B cell (primary cell): ENCODE measurements around the gene TNF. TPM values are rescaled to one million over a fixed set of nuclear protein-coding genes. Genes with fewer than 3 reads are reported as not detected.

Source experiments
- ATAC-seq: fragments of 200-7000 bp; cut with Tn5 transposase; one replicate; pipeline ENCODE4 v1.10.0; 2021; ENCODE audit warnings: low read depth, mild to moderate bottlenecking, moderate number of reproducible peaks, moderate library complexity
- CTCF ChIA-PET: fragments of 350-600 bp; sonication (Branson Sonifier 250); formaldehyde crosslinking; loops from one replicate; lab custom pipeline; 2021; ENCODE audit warnings: antibody characterized with exemption, inconsistent platforms; lab: Charles Lee
- POLR2A ChIA-PET: fragments of 350-600 bp; sonication (Branson Sonifier 250); formaldehyde crosslinking; loops from one replicate; lab custom pipeline; 2021; ENCODE audit warnings: antibody characterized with exemption; lab: Charles Lee
- DNase-seq: peaks from one replicate; pipeline ENCODE4 v3.0.0; 2013
- H2AFZ ChIP-seq: 2 replicates; pipeline ENCODE4 v1.6.1; 2012; ENCODE audit warnings: mild to moderate bottlenecking, low read depth, low read length; ENCODE audit not compliant: insufficient read depth, poor library complexity, severe bottlenecking
- H3K27ac ChIP-seq, 2 donors: 1 replicate in 1 of 2; 2 replicates in 1 of 2; pipeline ENCODE4 v1.5.1; 2012 to 2013; ENCODE audit warnings: low read length in 2 of 2, mild to moderate bottlenecking in 2 of 2, moderate library complexity in 1 of 2
- H3K27me3 ChIP-seq, 4 experiments: fragments of 200-600 bp in 1 of 4; sonication (generic) in 1 of 4; replicated peaks in 1 of 4; 1 replicate in 2 of 4; 2 replicates in 2 of 4; pipeline versions ENCODE4 v1.6.1 to v1.7.0; 2013 to 2016; ENCODE audit warnings: low read length in 3 of 4, mild to moderate bottlenecking in 2 of 4, mixed read lengths in 1 of 4, moderate library complexity in 1 of 4; ENCODE audit not compliant: insufficient read depth in 4 of 4, control insufficient read depth in 3 of 4; ENCODE audit errors: control extremely low read depth in 1 of 4
- H3K36me3 ChIP-seq, 2 experiments: replicated peaks in 1 of 2; 1 replicate in 1 of 2; 2 replicates in 1 of 2; pipeline versions ENCODE4 v1.6.1 to v1.7.1; 2013; ENCODE audit warnings: low read length in 1 of 2; ENCODE audit not compliant: insufficient read depth in 2 of 2, control insufficient read depth in 1 of 2; ENCODE audit errors: control extremely low read depth in 1 of 2, extremely low read depth in 1 of 2
- H3K4me1 ChIP-seq, 2 donors: fragments of 200-600 bp in 1 of 2; sonication (generic) in 1 of 2; 1 replicate in 1 of 2; 2 replicates in 1 of 2; pipeline versions ENCODE4 v1.5.1 to v1.6.1; 2013 to 2017; ENCODE audit warnings: low read length in 2 of 2; ENCODE audit not compliant: control insufficient read depth in 2 of 2, insufficient read depth in 2 of 2
- H3K4me2 ChIP-seq: replicated peaks from 2 replicates; pipeline ENCODE3; 2012; ENCODE audit warnings: mild to moderate bottlenecking, low read depth, low read length; ENCODE audit not compliant: poor library complexity, severe bottlenecking
- H3K4me3 ChIP-seq, 5 experiments: fragments of 200-600 bp in 1 of 5; sonication (generic) in 1 of 5; 1 replicate in 3 of 5; 2 replicates in 2 of 5; pipeline versions ENCODE4 v1.5.1 to v1.7.0; 2011 to 2016; ENCODE audit warnings: low read length in 4 of 5, mild to moderate bottlenecking in 4 of 5, low read depth in 2 of 5, control low read depth in 1 of 5, moderate library complexity in 1 of 5; ENCODE audit not compliant: insufficient read depth in 1 of 5; ENCODE audit errors: control extremely low read depth in 1 of 5, extremely low read depth in 1 of 5
- H3K79me2 ChIP-seq: fragments of 200-600 bp; sonication (generic); one replicate; pipeline ENCODE4 v1.6.0; 2016; ENCODE audit warnings: low read length; ENCODE audit not compliant: control insufficient read depth, insufficient read depth
- H3K9ac ChIP-seq: fragments of 200-600 bp; sonication (generic); 2 replicates; pipeline ENCODE4 v1.6.1; 2017; ENCODE audit warnings: mild to moderate bottlenecking, low read length, moderate library complexity
- H3K9me3 ChIP-seq, 3 donors: one replicate each; pipeline versions ENCODE4 v1.6.1 to v1.7.1; 2013; ENCODE audit warnings: low read length in 2 of 3; ENCODE audit not compliant: control insufficient read depth in 2 of 3, insufficient read depth in 1 of 3; ENCODE audit errors: control extremely low read depth in 1 of 3
- H4K20me1 ChIP-seq: 2 replicates; pipeline ENCODE4 v1.6.0; 2012; ENCODE audit warnings: mild to moderate bottlenecking, low read length; ENCODE audit not compliant: insufficient read depth, control insufficient read depth, poor library complexity, severe bottlenecking
- H3K27ac Mint-ChIP-seq: one replicate; pipeline ENCODE4 v1.8.0; 2021; ENCODE audit warnings: mixed read lengths
- H3K27me3 Mint-ChIP-seq: one replicate; pipeline ENCODE4 v1.8.0; 2021; ENCODE audit warnings: mixed read lengths
- H3K4me1 Mint-ChIP-seq: one replicate; pipeline ENCODE4 v1.8.0; 2021; ENCODE audit warnings: mixed read lengths
- H3K4me3 Mint-ChIP-seq: one replicate; pipeline ENCODE4 v1.8.0; 2021; ENCODE audit warnings: mixed read lengths
- H3K9me3 Mint-ChIP-seq: one replicate; pipeline ENCODE4 v1.8.0; 2022; ENCODE audit warnings: mixed read lengths; ENCODE audit not compliant: insufficient read depth
- EZH2 ChIP-seq: IDR thresholded peaks from 2 replicates; pipeline ENCODE4 v1.6.1; 2012; ENCODE audit warnings: borderline replicate concordance, low read depth, mild to moderate bottlenecking, moderate library complexity, low read length; ENCODE audit not compliant: insufficient read depth, poor library complexity, severe bottlenecking
- WGBS: methylation state at CpG from one replicate; pipeline ENCODE4 v1.1.5; 2013; ENCODE audit warnings: missing lambda C conversion rate; ENCODE audit not compliant: insufficient coverage; 5-methylcytosine and 5-hydroxymethylcytosine counted together
- intact Hi-C: fragments of 100-400 bp; cut with micrococcal nuclease; formaldehyde crosslinking; loops from one replicate; pipeline ENCODE4 v1.10.0; 2022
- polyA plus RNA-seq: library from polyadenylated mRNA; depleted of rRNA; stranded (reverse); fragments of >200 nt; gene quantifications from 2 replicates; pipeline ENCODE4 v1.2.3, GENCODE V29; 2012
- total RNA-seq, 2 donors: library from RNA; stranded (reverse); fragments of 120-200 nt in 1 of 2; gene quantifications; 1 replicate in 1 of 2; 2 replicates in 1 of 2; pipeline versions ENCODE4 v1.2.3 to v1.2.4, GENCODE V29; 2013 to 2022
- TF ChIP-seq, protein P1 (sequence below): fragments of 200-600 bp; IDR thresholded peaks from one replicate; pipeline ENCODE4 v1.8.0; 2022; ENCODE audit warnings: antibody characterized with exemption, mild to moderate bottlenecking

The TNF gene
- total and polyA plus RNA-seq, 2 donors (not counting 1 experiment from before 2014, with no cell fraction given), result 21.9 to 22.2 TPM

DNA sequence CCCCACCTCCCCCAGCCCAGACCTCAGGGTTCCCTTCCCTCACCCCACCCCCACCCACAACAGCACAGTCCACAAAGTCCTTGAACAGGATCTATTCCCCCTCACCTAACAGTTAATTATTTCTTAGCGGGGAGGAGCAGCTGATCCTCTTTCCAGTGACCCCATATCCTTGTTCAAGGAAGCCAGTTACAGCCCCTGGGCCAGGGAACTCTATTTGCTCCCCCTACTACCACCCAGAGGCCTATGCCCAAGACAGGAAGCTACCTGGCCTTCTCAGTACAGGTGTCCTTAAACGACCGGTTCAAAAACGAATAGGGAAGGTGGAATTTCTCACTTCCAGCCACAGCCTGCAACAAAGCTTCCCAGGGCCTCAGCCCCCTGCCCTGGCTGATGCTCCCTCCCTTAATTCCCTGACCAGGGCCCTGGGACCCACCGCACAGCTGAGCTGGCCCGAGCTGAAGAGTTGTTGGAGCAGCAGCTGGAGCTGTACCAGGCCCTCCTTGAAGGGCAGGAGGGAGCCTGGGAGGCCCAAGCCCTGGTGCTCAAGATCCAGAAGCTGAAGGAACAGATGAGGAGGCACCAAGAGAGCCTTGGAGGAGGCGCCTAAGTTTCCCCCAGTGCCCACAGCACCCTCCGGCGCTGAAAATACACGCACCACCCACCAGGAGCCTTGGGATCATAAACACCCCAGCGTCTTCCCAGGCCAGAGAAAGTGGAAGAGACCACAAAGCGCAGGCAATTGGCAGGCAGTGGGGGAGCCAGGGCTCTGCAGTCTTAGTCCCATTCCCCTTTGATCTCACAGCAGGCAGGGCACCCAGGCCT, 45.8 kb upstream of the TNF start:
- Mint-ChIP-seq H3K4me3 (no peak overlapping the region), H3K4me1 (peaks cover 12% of the 10 kb centered on the region), H3K27me3 (no peaks in the 10 kb centered on the region), H3K9me3 (no peaks in the 10 kb centered on the region), H3K27ac (no peak overlapping the region)
- peaks cover 1% of the 10 kb centered on the region for H3K79me2 ChIP-seq
- intact Hi-C loops, result no loop called here
- peaks cover 0 to 46% of the 10 kb centered on the region in 2 experiments for H3K36me3 ChIP-seq
- TF ChIP-seq, protein P1, sequence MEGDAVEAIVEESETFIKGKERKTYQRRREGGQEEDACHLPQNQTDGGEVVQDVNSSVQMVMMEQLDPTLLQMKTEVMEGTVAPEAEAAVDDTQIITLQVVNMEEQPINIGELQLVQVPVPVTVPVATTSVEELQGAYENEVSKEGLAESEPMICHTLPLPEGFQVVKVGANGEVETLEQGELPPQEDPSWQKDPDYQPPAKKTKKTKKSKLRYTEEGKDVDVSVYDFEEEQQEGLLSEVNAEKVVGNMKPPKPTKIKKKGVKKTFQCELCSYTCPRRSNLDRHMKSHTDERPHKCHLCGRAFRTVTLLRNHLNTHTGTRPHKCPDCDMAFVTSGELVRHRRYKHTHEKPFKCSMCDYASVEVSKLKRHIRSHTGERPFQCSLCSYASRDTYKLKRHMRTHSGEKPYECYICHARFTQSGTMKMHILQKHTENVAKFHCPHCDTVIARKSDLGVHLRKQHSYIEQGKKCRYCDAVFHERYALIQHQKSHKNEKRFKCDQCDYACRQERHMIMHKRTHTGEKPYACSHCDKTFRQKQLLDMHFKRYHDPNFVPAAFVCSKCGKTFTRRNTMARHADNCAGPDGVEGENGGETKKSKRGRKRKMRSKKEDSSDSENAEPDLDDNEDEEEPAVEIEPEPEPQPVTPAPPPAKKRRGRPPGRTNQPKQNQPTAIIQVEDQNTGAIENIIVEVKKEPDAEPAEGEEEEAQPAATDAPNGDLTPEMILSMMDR, result no peak
- H3K9ac ChIP-seq, result no peak overlapping the region
- H3K4me1 ChIP-seq, result no peaks in the 10 kb centered on the region
- no peak overlapping the region for H3K4me3 ChIP-seq
- H3K4me2 ChIP-seq, result no peak overlapping the region
- no peaks in the 10 kb centered on the region for H3K27me3 ChIP-seq
- ATAC-seq (no peak), DNase-seq (no peak)
- no peak overlapping the region for H2AFZ ChIP-seq
- no peaks in the 10 kb centered on the region for H3K9me3 ChIP-seq
- H4K20me1 ChIP-seq, result peaks cover 46% of the 10 kb centered on the region
- 71% methylated on average over 9 of the region's 12 CpGs for WGBS
- CTCF ChIA-PET, result interaction anchor here (1.8 kb wide), 1 partner anchor 12 kb away, joined by 6 read pairs; the partner anchor contains the start of gene DDX39B
- no peak overlapping the region for H3K27ac ChIP-seq
- POLR2A ChIA-PET, result interaction anchor here (1.0 to 1.3 kb wide), 2 partner anchors 12 to 32 kb away, joined by 3 to 4 read pairs; partner anchors contain the start of genes DDX39B and MICB

DNA sequence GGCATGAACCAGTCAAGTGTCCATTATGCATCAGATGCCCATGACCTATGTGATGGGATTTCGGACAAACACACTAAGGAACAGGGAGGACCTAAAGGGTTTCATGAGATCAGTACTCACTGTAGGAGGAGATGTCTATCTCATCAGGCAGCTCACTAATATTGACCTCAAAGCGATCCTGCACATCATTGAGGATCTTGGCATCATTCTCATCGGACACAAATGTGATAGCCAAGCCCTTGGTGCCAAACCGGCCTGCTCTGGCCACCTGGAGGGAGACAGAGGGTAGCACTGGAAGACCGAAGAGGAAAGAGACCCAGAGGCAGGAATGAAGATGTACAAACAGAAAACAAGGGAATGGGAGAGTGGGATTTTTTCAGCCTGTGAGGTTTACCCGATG, 44.7 kb upstream of the TNF start:
- peaks cover 1 to 58% of the 10 kb centered on the region in 2 experiments for H3K36me3 ChIP-seq
- 96% methylated on average over 5 of the region's 6 CpGs for WGBS
- intact Hi-C loops, result no loop called here
- DNase-seq (no peak), ATAC-seq (no peak)
- no peak overlapping the region for H3K9ac ChIP-seq
- H3K27me3 ChIP-seq, result no peaks in the 10 kb centered on the region
- peaks cover 12% of the 10 kb centered on the region for H3K4me1 Mint-ChIP-seq
- CTCF ChIA-PET, result interaction anchor here (1.3 kb wide), 1 partner anchor 259 kb away, joined by 3 read pairs; no protein-coding TSS in a partner anchor
- H3K79me2 ChIP-seq, result peaks cover 9% of the 10 kb centered on the region
- no peaks in the 10 kb centered on the region for H3K27me3 Mint-ChIP-seq
- no peaks in the 10 kb centered on the region for H3K9me3 ChIP-seq
- H3K4me2 ChIP-seq, result no peak overlapping the region
- H3K27ac ChIP-seq, result no peak overlapping the region
- POLR2A ChIA-PET, result no interaction called here
- H3K27ac Mint-ChIP-seq, result no peak overlapping the region
- H3K4me3 ChIP-seq, result no peak overlapping the region
- no peaks in the 10 kb centered on the region for H3K4me1 ChIP-seq
- H4K20me1 ChIP-seq, result peaks cover 57% of the 10 kb centered on the region
- no peaks in the 10 kb centered on the region for H3K9me3 Mint-ChIP-seq
- no peak for TF ChIP-seq EZH2
- TF ChIP-seq, protein P1, result no peak
- no peak overlapping the region for H2AFZ ChIP-seq
- no peak overlapping the region for H3K4me3 Mint-ChIP-seq
